SU-DHL-6 (cell line): ENCODE measurements around the gene CDH13.

Experiments used
- H2AFZ ChIP-seq: fragments of 200-600 bp; sonication (generic); 2 replicates; pipeline ENCODE4 v1.6.1; 2014; ENCODE audit warnings: low read depth, mild to moderate bottlenecking, moderate library complexity, mixed read lengths, antibody characterized with exemption, low read length; ENCODE audit not compliant: severe bottlenecking
- H3F3A ChIP-seq: fragments of 200-600 bp; shearing (Covaris generic); 2 replicates; pipeline ENCODE4 v1.6.0; 2016; ENCODE audit warnings: antibody characterized with exemption, mild to moderate bottlenecking; ENCODE audit not compliant: insufficient read depth
- H3K27ac ChIP-seq: fragments of 200-600 bp; sonication (generic); 2 replicates; pipeline ENCODE4 v1.5.1; 2016; ENCODE audit warnings: low read depth, mild to moderate bottlenecking, low read length, moderate library complexity, mixed read lengths
- H3K27me3 ChIP-seq: fragments of 200-600 bp; sonication (generic), shearing (Covaris generic); 2 replicates; pipeline ENCODE4 v1.6.0; 2014; ENCODE audit warnings: mild to moderate bottlenecking, low read length
- H3K36me3 ChIP-seq: fragments of 200-600 bp; sonication (generic); 2 replicates; pipeline ENCODE4 v1.6.1; 2014; ENCODE audit warnings: mild to moderate bottlenecking, low read length, mixed read lengths
- H3K4me2 ChIP-seq: fragments of 300-600, 200-600 bp; shearing (Covaris generic), sonication (generic); 2 replicates; pipeline ENCODE4 v1.6.0; 2014; ENCODE audit warnings: low read length, low read depth, mild to moderate bottlenecking; ENCODE audit not compliant: poor library complexity, severe bottlenecking
- H3K4me3 ChIP-seq: fragments of 200-600 bp; sonication (generic); 2 replicates; pipeline ENCODE4 v1.5.1; 2014; ENCODE audit warnings: antibody characterized with exemption, low read length, mild to moderate bottlenecking, mixed read lengths; ENCODE audit not compliant: insufficient read depth, poor library complexity, severe bottlenecking
- H3K79me2 ChIP-seq: fragments of 200-600 bp; sonication (generic); 2 replicates; pipeline ENCODE4 v1.6.1; 2014; ENCODE audit warnings: mild to moderate bottlenecking, low read length, moderate library complexity; ENCODE audit not compliant: insufficient read depth
- H3K9ac ChIP-seq: fragments of 200-600 bp; sonication (generic); 2 replicates; pipeline ENCODE4 v1.7.0; 2014; ENCODE audit warnings: mild to moderate bottlenecking, low read length
- H3K9me2 ChIP-seq: fragments of 200-600 bp; sonication (generic); replicated peaks from 2 replicates; pipeline ENCODE4 v1.6.1; 2014; ENCODE audit warnings: low read length; ENCODE audit not compliant: insufficient read depth
- H3K9me3 ChIP-seq: fragments of 200-600 bp; sonication (generic); 2 replicates; pipeline ENCODE4 v1.6.1; 2014; ENCODE audit warnings: low read length, mixed read lengths; ENCODE audit not compliant: insufficient read depth
- H4K20me1 ChIP-seq: fragments of 200-600 bp; sonication (generic); 2 replicates; pipeline ENCODE4 v1.6.1; 2014; ENCODE audit warnings: low read depth, mild to moderate bottlenecking, antibody characterized with exemption, low read length, moderate library complexity, mixed read lengths
- CTCF ChIP-seq: fragments of 200-600 bp; sonication (generic); IDR thresholded peaks from one replicate; pipeline ENCODE4 v1.5.1; 2017; ENCODE audit warnings: antibody characterized with exemption, mild to moderate bottlenecking, low read length, moderate library complexity; ENCODE audit not compliant: insufficient read depth, poor library complexity, severe bottlenecking
- EZH2phosphoT487 ChIP-seq: fragments of 200-600 bp; sonication (generic), shearing (Covaris generic); conservative IDR thresholded peaks from 2 replicates; pipeline ENCODE4 v1.6.1; 2018; ENCODE audit warnings: mild to moderate bottlenecking, antibody characterized with exemption, low read length, moderate library complexity, mixed read lengths

The CDH13 gene

DNA sequence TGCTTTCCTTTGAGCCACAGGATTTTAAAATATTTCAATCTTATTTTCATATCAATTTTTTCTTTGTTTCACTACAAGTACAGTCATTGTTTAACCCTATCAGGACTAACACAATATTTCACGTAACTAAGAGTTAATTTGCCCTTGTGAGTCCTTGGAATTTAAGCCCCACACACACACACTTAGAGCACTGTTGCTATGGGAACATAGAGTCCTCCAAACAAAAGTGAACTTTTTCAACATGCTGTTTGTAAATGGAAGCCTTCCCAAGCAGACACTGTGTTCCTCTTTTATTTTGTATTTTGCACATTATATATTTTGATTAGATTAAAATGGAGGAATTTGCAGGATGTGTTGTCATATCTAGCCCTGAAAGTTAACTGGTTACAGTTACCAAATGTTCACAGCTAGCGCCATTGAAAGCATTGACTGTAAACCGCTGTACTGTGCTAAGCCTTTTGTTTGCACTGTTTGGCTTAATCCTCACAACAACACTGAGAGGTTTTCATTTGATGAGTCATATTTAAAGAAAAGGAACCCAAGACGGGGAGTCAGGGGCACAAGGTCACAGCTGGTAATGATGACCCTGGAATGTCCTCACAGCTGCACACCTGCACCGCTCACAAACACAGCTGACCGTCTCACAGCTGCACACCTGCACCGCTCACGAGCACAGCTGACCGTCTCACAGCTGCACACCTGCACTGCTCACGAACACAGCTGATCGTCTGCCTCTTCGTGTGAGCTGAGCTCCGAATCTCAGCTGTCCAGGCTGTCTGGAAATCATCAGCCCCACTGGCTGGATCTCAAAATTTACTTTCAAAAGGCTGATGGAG is 1187.3 kb downstream of the CDH13 start:
- no peak overlapping the region for H2AFZ ChIP-seq
- no peaks in the 10 kb centered on the region for H4K20me1 ChIP-seq
- H3K27ac ChIP-seq, result no peak overlapping the region
- H3K4me3 ChIP-seq, result no peak overlapping the region
- no peak overlapping the region for H3K9ac ChIP-seq
- H3K27me3 ChIP-seq, result no peaks in the 10 kb centered on the region
- peaks cover 10% of the 10 kb centered on the region for H3K79me2 ChIP-seq
- no peaks in the 10 kb centered on the region for H3K9me2 ChIP-seq
- no peak overlapping the region for H3K4me2 ChIP-seq
- H3F3A ChIP-seq, result peaks cover 10% of the 10 kb centered on the region
- H3K36me3 ChIP-seq, result peaks cover 27% of the 10 kb centered on the region
- TF ChIP-seq EZH2phosphoT487 (no peak), CTCF (no peak)
- H3K9me3 ChIP-seq, result no peaks in the 10 kb centered on the region

GRCh38 chr16:83814659-83814985 is 1187.9 kb downstream of the CDH13 start:
- Histone ChIP-seq H4K20me1 (no peaks in the 10 kb centered on the region), H3K4me2 (no peak overlapping the region), H2AFZ (no peak overlapping the region), H3K79me2 (0 out of 2 replicates have a peak, but pooled peaks cover 6% of the 10 kb centered on the region), H3K4me3 (no peak overlapping the region), H3K9me3 (no peaks in the 10 kb centered on the region), H3K36me3 (peaks cover 27% of the 10 kb centered on the region), H3K9me2 (no peaks in the 10 kb centered on the region), H3K27me3 (no peaks in the 10 kb centered on the region), H3K27ac (no peak overlapping the region), H3F3A (peaks cover 10% of the 10 kb centered on the region), H3K9ac (no peak overlapping the region)
- TF ChIP-seq CTCF (no peak), EZH2phosphoT487 (no peak)

DNA sequence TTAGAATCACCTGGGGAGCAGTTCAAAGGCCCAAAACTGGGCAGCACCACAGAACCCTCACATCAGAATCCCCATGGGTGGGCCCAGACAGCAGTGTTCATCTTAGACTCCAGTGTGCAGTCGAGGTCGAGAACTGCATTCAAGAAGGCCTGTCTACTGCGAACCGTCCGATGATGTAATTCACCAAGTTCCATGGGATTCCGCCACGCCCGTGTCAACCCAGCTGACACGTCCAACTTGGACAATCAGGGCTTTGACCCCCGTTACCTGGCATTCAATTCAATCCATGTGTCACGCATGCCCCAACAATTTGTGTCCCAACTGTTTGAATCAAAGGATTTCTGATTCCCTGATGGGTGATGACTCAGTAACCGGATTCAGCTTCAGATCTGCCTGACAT is 1190.3 kb downstream of the CDH13 start:
- TF ChIP-seq EZH2phosphoT487 (no peak), CTCF (no peak)
- H3F3A ChIP-seq, result peaks cover 10% of the 10 kb centered on the region
- H3K4me3 ChIP-seq, result no peak overlapping the region
- no peaks in the 10 kb centered on the region for H3K79me2 ChIP-seq
- H3K4me2 ChIP-seq, result no peak overlapping the region
- no peaks in the 10 kb centered on the region for H3K9me2 ChIP-seq
- H3K36me3 ChIP-seq, result peaks cover 9% of the 10 kb centered on the region
- H3K9me3 ChIP-seq, result no peaks in the 10 kb centered on the region
- no peak overlapping the region for H3K9ac ChIP-seq
- H3K27me3 ChIP-seq, result no peaks in the 10 kb centered on the region
- no peak overlapping the region for H3K27ac ChIP-seq
- H2AFZ ChIP-seq, result no peak overlapping the region
- no peaks in the 10 kb centered on the region for H4K20me1 ChIP-seq
